Measurements from ENCODE around the gene FBXO38.

GRCh38 chr5:148388696-148389095, 4.9 kb downstream of the FBXO38 start:
- TF ChIP-seq ZNF274 (IDR thresholded peaks at IDR 0.05; ENCODE audit: low read depth, low read length) (no peak), CTCF (IDR thresholded peaks at IDR 0.05 in 2 of 3, conservative IDR thresholded peaks at IDR 0.05 in 1 of 3; ENCODE audit: borderline replicate concordance in 1 of 3, insufficient read depth in 1 of 3, low read depth in 2 of 3, low read length in 2 of 3) (no peak), POLR2A (IDR thresholded peaks at IDR 0.05; ENCODE audit: borderline replicate concordance, extremely low read depth, insufficient read depth, insufficient read length) (no peak), MAX (IDR thresholded peaks at IDR 0.05) (no peak), EZH2 (IDR thresholded peaks at IDR 0.05) (no peak), POLR2AphosphoS5 (IDR thresholded peaks at IDR 0.05; ENCODE audit: low read depth, low read length) (no peak), YY1 (IDR thresholded peaks at IDR 0.05; ENCODE audit: extremely low read depth, insufficient replicate concordance, low read depth, low read length) (no peak), ATF3 (IDR thresholded peaks at IDR 0.05) (no peak), JUND (IDR thresholded peaks at IDR 0.05) (no peak), REST (IDR thresholded peaks at IDR 0.05; ENCODE audit: low read depth) (no peak), EZH2phosphoT487 (IDR thresholded peaks at IDR 0.05; ENCODE audit: borderline replicate concordance) (no peak), SRF (IDR thresholded peaks at IDR 0.05; ENCODE audit: low read depth) (no peak)

Data from HCT116 (cell line).